ENCODE results near the gene ZNF17. TPM values are rescaled to one million over a fixed set of nuclear protein-coding genes. Genes with fewer than 3 reads are reported as not detected.

The ZNF17 gene
- total RNA-seq, 1 donor from 2014 or later: 1.5 TPM

DNA sequence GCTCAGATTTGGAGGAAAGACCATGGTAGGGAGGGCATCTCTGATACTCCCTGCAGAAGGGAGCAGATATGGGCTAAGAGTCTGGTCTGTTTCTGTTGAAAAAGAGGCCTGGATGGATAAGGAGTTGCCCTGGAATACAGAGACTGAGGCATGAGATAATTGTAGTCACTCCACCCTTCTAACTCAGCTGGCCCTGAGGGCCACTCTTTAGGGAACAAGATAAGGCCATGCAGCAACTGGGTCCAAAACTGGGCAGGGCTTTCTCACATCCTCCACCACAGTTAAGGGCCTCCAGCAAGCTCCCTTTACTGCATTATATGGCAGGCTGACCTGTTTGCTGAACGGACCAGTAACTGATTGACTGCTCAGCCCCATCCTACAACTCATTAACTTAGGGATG lies 25.5 kb downstream of the ZNF17 start:
- Histone ChIP-seq H3K27me3 (no peaks in the 10 kb centered on the region), H3K36me3 (peaks cover 15 to 19% of the 10 kb centered on the region in 2 donors), H3K4me1 (peaks cover 5 to 9% of the 10 kb centered on the region in 2 donors), H3K4me3 (peak overlapping the region; percentile 84 to 85), H3K9me3 (peaks cover 12 to 39% of the 10 kb centered on the region in 2 donors), H3K27ac (no peak overlapping the region)
- intact Hi-C loops (cut with DNase I): no loop called here
- no peak for DNase-seq (ENCODE audit: low spot score in 2 of 2)
- TF ChIP-seq, protein P1, sequence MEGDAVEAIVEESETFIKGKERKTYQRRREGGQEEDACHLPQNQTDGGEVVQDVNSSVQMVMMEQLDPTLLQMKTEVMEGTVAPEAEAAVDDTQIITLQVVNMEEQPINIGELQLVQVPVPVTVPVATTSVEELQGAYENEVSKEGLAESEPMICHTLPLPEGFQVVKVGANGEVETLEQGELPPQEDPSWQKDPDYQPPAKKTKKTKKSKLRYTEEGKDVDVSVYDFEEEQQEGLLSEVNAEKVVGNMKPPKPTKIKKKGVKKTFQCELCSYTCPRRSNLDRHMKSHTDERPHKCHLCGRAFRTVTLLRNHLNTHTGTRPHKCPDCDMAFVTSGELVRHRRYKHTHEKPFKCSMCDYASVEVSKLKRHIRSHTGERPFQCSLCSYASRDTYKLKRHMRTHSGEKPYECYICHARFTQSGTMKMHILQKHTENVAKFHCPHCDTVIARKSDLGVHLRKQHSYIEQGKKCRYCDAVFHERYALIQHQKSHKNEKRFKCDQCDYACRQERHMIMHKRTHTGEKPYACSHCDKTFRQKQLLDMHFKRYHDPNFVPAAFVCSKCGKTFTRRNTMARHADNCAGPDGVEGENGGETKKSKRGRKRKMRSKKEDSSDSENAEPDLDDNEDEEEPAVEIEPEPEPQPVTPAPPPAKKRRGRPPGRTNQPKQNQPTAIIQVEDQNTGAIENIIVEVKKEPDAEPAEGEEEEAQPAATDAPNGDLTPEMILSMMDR (IDR thresholded peaks at IDR 0.05): no peak

DNA sequence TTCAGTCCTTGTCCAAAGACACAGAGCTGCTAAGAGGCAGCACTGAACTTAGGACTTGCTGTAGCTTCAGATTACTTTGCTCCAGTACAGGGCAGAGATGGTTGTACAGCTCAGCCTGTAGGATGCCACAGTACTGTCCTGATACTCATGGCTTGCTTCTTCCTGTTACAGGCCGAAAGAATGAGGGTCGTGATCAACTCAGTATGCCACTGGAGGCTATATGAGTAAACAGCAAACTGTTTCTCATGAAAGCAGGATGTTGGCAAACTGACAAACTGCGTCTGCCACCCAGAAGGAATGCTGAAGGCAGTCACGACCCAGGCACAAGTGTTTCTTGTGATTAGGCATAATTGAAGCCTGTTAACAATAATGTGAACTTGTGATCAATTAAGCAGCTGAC lies 27.0 kb downstream of the ZNF17 start:
- intact Hi-C loops (cut with DNase I): no loop called here
- H3K36me3 ChIP-seq: peaks cover 18 to 34% of the 10 kb centered on the region in 2 donors

DNA sequence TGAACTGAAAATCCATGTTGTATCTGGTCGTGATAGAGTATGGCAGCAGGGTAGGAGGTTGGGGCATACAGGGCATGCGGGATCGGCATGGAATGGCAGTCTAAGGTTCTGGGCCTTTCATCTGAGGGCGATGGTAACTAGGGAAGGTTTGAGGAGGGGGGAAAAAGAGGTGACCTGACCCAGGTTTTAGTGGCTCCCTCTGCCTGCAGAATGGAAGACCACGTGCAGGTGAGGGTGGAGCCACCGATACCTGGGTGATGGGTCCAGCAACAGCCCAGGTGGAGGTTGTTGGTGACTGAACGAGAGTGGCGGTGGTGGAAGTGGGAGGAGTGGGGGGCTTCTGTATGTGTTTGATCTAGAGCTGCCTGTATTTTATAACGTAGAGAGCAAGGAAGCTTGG lies 28.0 kb downstream of the ZNF17 start:
- intact Hi-C loops (cut with DNase I): no loop called here
- TF ChIP-seq, protein P1 (IDR thresholded peaks at IDR 0.05): no peak
- Histone ChIP-seq H3K36me3 (peaks cover 27 to 44% of the 10 kb centered on the region in 2 donors), H3K27ac (no peak overlapping the region), H3K27me3 (no peaks in the 10 kb centered on the region), H3K4me1 (peaks cover 5 to 9% of the 10 kb centered on the region in 2 donors), H3K4me3 (no peak overlapping the region), H3K9me3 (peaks cover 37 to 64% of the 10 kb centered on the region in 2 donors)
- no peak for DNase-seq (ENCODE audit: low spot score in 2 of 2)

More for the DNA sequence above, 27.0 kb downstream of the ZNF17 start:
- H3K9me3 ChIP-seq: peaks cover 27 to 54% of the 10 kb centered on the region in 2 donors
- no peak overlapping the region for H3K27ac ChIP-seq
- TF ChIP-seq, protein P1 (IDR thresholded peaks at IDR 0.05): no peak
- H3K4me3 ChIP-seq: no peak overlapping the region
- no peaks in the 10 kb centered on the region for H3K27me3 ChIP-seq
- peaks cover 5 to 9% of the 10 kb centered on the region in 2 donors for H3K4me1 ChIP-seq
- DNase-seq (ENCODE audit: low spot score in 2 of 2): no peak

DNA sequence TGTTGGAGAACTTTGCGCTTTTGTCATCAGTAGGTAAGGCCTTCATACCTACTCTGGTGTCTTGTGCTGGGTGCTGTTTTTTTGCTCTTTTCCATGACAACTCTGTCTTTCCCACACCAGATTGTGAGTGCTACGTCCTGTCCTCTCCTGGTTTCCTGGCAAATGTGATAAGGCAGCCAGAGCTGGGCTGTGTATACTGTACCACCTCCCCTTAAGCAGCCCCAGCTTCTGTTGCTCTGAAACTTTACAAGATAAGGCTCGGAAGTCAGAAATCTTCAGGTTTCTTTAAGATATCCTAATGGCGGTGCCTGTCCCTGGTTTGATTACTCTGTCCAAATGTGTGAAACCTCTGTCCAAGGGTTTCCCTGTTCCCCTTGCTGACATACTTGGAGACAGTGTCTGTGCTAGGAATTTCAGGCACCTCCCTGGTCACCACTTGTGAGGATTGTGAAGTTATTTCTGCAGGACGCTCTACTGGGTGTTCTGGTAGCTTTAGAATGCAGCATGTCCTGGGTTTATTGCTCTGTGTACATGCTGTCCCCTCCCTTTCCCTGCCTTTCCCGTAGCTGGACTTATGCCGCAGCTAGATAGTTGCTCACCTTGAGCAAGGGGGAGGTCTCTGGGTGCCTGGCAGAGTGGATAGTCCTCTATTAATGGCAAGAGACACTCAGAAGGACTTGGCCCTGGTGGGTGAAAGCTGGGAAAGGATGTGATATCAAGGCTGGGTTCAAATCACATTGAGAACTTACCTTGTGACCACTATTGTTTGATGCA lies 31.2 kb downstream of the ZNF17 start:
- TF ChIP-seq, protein P1 (IDR thresholded peaks at IDR 0.05): no peak
- intact Hi-C loops (cut with DNase I): no loop called here
- DNase-seq (ENCODE audit: low spot score in 2 of 2): no peak
- Histone ChIP-seq H3K4me1 (no peaks in the 10 kb centered on the region), H3K4me3 (no peak overlapping the region), H3K9me3 (peaks cover 58 to 96% of the 10 kb centered on the region in 2 donors), H3K27me3 (no peaks in the 10 kb centered on the region), H3K27ac (no peak overlapping the region), H3K36me3 (peaks cover 37 to 63% of the 10 kb centered on the region in 2 donors)

DNA sequence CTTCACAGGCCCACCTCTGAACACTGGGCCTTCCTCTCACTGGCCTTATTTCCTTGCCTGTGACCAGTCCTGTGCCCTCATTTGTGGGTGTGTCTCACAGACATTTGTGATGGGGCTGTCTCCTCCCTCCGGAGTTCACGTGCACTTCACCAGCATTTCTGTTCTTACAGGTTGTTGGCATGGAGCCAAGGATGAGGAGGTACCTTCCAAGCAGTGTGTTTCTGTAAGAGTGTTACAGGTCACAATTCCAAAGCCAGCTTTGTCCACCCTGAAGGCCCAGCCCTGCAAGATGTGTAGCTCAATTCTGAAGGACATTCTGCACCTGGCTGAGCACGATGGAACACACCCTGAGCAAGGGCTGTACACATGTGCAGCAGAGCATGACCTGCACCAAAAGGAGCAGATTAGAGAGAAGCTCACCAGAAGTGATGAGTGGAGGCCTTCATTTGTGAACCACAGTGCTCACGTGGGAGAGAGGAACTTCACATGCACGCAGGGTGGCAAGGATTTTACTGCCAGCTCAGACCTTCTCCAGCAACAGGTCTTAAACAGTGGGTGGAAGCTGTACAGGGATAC lies 32.2 kb downstream of the ZNF17 start:
- Histone ChIP-seq H3K4me3 (no peak overlapping the region), H3K27me3 (no peaks in the 10 kb centered on the region), H3K27ac (no peak overlapping the region), H3K36me3 (peaks cover 32 to 57% of the 10 kb centered on the region in 2 donors), H3K4me1 (no peaks in the 10 kb centered on the region), H3K9me3 (peaks cover 67 to 99% of the 10 kb centered on the region in 2 donors)
- DNase-seq (ENCODE audit: low spot score in 2 of 2): no peak
- intact Hi-C loops (cut with DNase I): no loop called here
- TF ChIP-seq, protein P1 (IDR thresholded peaks at IDR 0.05): no peak

Data from ascending aorta (tissue), 2 donors.